ENCODE results near the gene LMNTD1.
A peak's percentile ranks its signal among the peaks of the same experiment; 100 is the strongest.

Gene LMNTD1

GRCh38 chr12:25480145-25480544 lies 72.9 kb downstream of the LMNTD1 start:
- Mint-ChIP-seq H3K27ac (no peak overlapping the region), H3K4me1 (no peaks in the 10 kb centered on the region), H3K9me3 (no peaks in the 10 kb centered on the region), H3K36me3 (no peaks in the 10 kb centered on the region), H3K4me3 (no peak overlapping the region), H3K27me3 (peaks cover 3% of the 10 kb centered on the region)

GRCh38 chr12:25477217-25477616 lies 75.9 kb downstream of the LMNTD1 start:
- H3K4me3 Mint-ChIP-seq: no peak overlapping the region
- no peaks in the 10 kb centered on the region for H3K4me1 Mint-ChIP-seq
- no peaks in the 10 kb centered on the region for H3K9me3 Mint-ChIP-seq
- H3K27ac Mint-ChIP-seq: no peak overlapping the region
- H3K36me3 Mint-ChIP-seq: no peaks in the 10 kb centered on the region
- peaks cover 3% of the 10 kb centered on the region for H3K27me3 Mint-ChIP-seq

GRCh38 chr12:25472453-25472852 lies 80.6 kb downstream of the LMNTD1 start:
- Mint-ChIP-seq H3K36me3 (no peaks in the 10 kb centered on the region), H3K27me3 (no peaks in the 10 kb centered on the region), H3K27ac (no peak overlapping the region), H3K4me3 (no peak overlapping the region), H3K4me1 (no peaks in the 10 kb centered on the region), H3K9me3 (no peaks in the 10 kb centered on the region)

DNA sequence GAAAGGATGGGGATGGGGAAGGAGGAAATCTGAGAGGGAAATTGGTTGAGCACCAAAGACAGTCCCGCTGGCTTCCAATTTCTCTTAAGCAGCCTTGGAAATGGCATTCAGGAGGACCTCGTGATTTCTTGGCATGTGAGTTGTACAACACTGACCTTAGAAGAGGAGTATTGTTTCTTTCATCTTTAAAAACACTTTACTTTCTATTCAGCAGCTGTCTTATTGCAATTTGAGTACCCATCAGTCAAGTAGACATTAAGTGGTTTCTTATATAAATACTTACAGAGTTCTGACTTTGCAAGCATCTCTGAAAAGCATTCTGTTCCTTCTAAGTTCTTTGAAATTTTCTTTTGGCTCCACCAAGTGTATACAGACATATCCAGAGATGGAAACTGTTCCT lies 83.2 kb downstream of the LMNTD1 start:
- Mint-ChIP-seq H3K27me3 (no peaks in the 10 kb centered on the region), H3K36me3 (no peaks in the 10 kb centered on the region), H3K4me1 (no peaks in the 10 kb centered on the region), H3K27ac (no peak overlapping the region), H3K9me3 (no peaks in the 10 kb centered on the region), H3K4me3 (no peak overlapping the region)

GRCh38 chr12:25469368-25469767 lies 83.7 kb downstream of the LMNTD1 start:
- H3K36me3 Mint-ChIP-seq: no peaks in the 10 kb centered on the region
- no peaks in the 10 kb centered on the region for H3K9me3 Mint-ChIP-seq
- H3K27ac Mint-ChIP-seq: no peak overlapping the region
- no peaks in the 10 kb centered on the region for H3K27me3 Mint-ChIP-seq
- H3K4me1 Mint-ChIP-seq: no peaks in the 10 kb centered on the region
- H3K4me3 Mint-ChIP-seq: no peak overlapping the region

DNA sequence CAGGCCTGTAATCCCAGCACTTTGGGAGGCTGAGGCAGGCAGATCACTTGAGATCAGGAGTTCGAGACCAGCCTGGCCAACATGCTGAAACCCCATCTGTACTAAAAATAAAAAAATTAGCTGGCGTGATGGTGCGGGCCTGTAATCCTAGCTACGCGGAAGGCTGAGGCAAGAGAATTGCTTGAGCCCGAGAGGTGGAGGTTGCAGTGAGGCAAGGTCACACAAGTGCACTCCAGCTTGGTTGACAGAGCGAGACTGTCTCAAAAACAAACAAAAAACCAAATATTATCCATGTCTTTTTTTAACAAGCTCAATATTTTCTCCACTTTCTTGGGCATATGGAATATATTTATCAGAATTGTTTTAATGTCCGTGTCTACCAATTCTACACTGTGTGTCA lies 89.6 kb downstream of the LMNTD1 start:
- Mint-ChIP-seq H3K27ac (no peak overlapping the region), H3K9me3 (no peaks in the 10 kb centered on the region), H3K4me3 (no peak overlapping the region), H3K4me1 (no peaks in the 10 kb centered on the region), H3K27me3 (no peaks in the 10 kb centered on the region), H3K36me3 (no peaks in the 10 kb centered on the region)

DNA sequence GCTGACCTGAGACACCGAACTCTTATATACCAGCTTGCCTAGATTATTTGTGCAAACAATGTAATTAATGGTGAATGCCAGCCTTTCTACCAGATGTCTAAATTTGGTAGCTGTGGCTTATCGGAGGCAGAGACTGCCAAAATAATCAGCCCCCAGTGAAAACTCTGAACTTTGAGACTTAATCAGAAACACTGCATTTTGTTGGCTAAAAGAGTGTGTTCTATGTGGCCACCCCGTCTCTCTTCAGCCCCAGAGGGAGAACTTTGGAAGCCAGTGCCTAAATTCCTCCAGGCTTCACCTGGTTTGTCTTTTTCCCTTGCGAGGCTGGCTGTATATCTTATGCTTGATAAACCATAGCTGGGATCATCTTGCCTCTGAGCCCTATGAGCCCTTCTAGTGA lies 90.1 kb downstream of the LMNTD1 start:
- Mint-ChIP-seq H3K27ac (no peak overlapping the region), H3K4me3 (no peak overlapping the region), H3K9me3 (no peaks in the 10 kb centered on the region), H3K4me1 (no peaks in the 10 kb centered on the region), H3K27me3 (no peaks in the 10 kb centered on the region), H3K36me3 (no peaks in the 10 kb centered on the region)

DNA sequence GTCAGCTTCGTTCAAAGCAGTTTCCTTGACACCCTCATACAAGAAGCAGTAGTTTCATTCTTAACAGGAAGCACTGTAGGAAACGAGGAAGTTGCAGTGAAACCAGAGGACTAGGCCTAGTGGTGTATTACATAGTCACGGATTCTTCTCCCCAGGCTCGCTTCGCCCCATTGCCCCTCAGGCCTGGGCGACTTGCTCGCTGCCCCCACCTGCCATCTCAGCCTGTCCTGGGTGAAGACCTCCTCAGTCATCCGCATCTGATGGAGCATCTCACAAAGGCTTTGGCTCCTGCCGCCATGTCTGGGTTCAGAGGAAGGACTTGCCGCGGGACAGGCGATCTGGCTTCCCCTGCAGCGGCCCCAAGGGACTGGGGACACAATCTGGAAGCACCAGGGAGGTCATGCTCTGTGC lies 93.5 kb downstream of the LMNTD1 start:
- H3K4me3 Mint-ChIP-seq: no peak overlapping the region
- H3K9me3 Mint-ChIP-seq: no peaks in the 10 kb centered on the region
- no peaks in the 10 kb centered on the region for H3K36me3 Mint-ChIP-seq
- H3K4me1 Mint-ChIP-seq: no peaks in the 10 kb centered on the region
- H3K27me3 Mint-ChIP-seq: no peaks in the 10 kb centered on the region
- H3K27ac Mint-ChIP-seq: no peak overlapping the region

- no peak overlapping the region for H3K4me3 Mint-ChIP-seq
- H3K27ac Mint-ChIP-seq: no peak overlapping the region
- H3K9me3 Mint-ChIP-seq: no peaks in the 10 kb centered on the region
- peaks cover 2% of the 10 kb centered on the region for H3K27me3 Mint-ChIP-seq
- no peaks in the 10 kb centered on the region for H3K4me1 Mint-ChIP-seq
- no peaks in the 10 kb centered on the region for H3K36me3 Mint-ChIP-seq
Observed at GRCh38 chr12:25458047-25458552, 95.0 kb downstream of the LMNTD1 start.

- Mint-ChIP-seq H3K27ac (no peak overlapping the region), H3K4me3 (no peak overlapping the region), H3K4me1 (no peaks in the 10 kb centered on the region), H3K9me3 (no peaks in the 10 kb centered on the region), H3K36me3 (no peaks in the 10 kb centered on the region), H3K27me3 (peaks cover 2% of the 10 kb centered on the region)
Observed at GRCh38 chr12:25456474-25456873, 96.6 kb downstream of the LMNTD1 start.

DNA sequence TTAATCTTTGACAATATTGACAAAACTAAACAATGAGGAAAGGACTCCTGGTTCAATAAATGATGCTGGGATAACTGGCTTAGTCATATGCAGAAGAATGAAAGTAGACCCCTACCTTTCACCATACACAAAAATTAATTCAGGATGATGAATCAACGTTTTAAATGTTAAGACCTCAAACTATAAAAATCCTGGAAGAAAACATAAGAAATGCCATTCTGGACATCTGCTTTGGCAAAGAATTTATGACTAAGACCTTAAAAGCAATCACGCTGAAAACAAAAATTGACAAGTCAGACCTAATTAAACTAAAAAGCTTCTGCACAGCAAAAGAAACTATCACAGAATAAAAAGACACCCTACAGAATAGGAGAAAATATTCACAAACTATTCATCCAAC lies 97.4 kb downstream of the LMNTD1 start:
- Mint-ChIP-seq H3K9me3 (no peaks in the 10 kb centered on the region), H3K27me3 (peaks cover 2% of the 10 kb centered on the region), H3K27ac (no peak overlapping the region), H3K4me1 (no peaks in the 10 kb centered on the region), H3K36me3 (no peaks in the 10 kb centered on the region), H3K4me3 (no peak overlapping the region)

GRCh38 chr12:25449007-25449406 lies 104.1 kb downstream of the LMNTD1 start:
- Mint-ChIP-seq H3K36me3 (no peaks in the 10 kb centered on the region), H3K27me3 (peaks cover 2% of the 10 kb centered on the region), H3K4me3 (no peak overlapping the region), H3K27ac (no peak overlapping the region), H3K9me3 (no peaks in the 10 kb centered on the region), H3K4me1 (no peaks in the 10 kb centered on the region)

- no peaks in the 10 kb centered on the region for H3K36me3 Mint-ChIP-seq
- H3K27ac Mint-ChIP-seq: no peak overlapping the region
- H3K9me3 Mint-ChIP-seq: no peaks in the 10 kb centered on the region
- H3K27me3 Mint-ChIP-seq: no peaks in the 10 kb centered on the region
- H3K4me3 Mint-ChIP-seq: no peak overlapping the region
- no peaks in the 10 kb centered on the region for H3K4me1 Mint-ChIP-seq
Observed at GRCh38 chr12:25447046-25447445, 106.0 kb downstream of the LMNTD1 start.

GRCh38 chr12:25438638-25439037 lies 114.4 kb downstream of the LMNTD1 start:
- H3K9me3 Mint-ChIP-seq: no peaks in the 10 kb centered on the region
- H3K4me3 Mint-ChIP-seq: no peak overlapping the region
- peaks cover 5% of the 10 kb centered on the region for H3K4me1 Mint-ChIP-seq
- no peaks in the 10 kb centered on the region for H3K36me3 Mint-ChIP-seq
- no peak overlapping the region for H3K27ac Mint-ChIP-seq
- no peaks in the 10 kb centered on the region for H3K27me3 Mint-ChIP-seq

- H3K4me1 Mint-ChIP-seq: peaks cover 5% of the 10 kb centered on the region
- H3K27ac Mint-ChIP-seq: no peak overlapping the region
- no peaks in the 10 kb centered on the region for H3K9me3 Mint-ChIP-seq
- no peaks in the 10 kb centered on the region for H3K36me3 Mint-ChIP-seq
- no peaks in the 10 kb centered on the region for H3K27me3 Mint-ChIP-seq
- H3K4me3 Mint-ChIP-seq: peak overlapping the region; percentile 57
Observed at GRCh38 chr12:25436206-25437030, 116.7 kb downstream of the LMNTD1 start.

DNA sequence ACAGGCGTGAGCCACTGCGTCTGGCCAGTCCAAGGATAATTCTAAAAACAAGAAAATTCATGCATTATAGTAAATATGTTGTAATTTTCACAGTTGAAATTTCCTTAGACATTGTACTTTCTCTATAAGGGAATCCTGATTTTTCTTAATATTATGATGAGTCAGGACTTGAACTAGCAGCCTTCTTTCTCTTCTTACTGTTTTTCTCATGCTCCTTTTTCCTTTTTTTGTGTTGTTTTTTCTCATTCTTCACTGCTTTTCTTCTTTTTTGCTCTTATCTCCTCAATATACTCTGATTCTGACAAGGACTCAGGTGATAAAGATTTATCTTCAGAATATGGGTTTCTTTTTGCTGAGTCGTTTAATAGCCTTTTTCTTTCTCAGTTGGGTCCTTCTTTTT lies 117.7 kb downstream of the LMNTD1 start:
- Mint-ChIP-seq H3K9me3 (no peaks in the 10 kb centered on the region), H3K36me3 (no peaks in the 10 kb centered on the region), H3K27ac (no peak overlapping the region), H3K4me3 (no peak overlapping the region), H3K4me1 (peaks cover 5% of the 10 kb centered on the region), H3K27me3 (no peaks in the 10 kb centered on the region)

DNA sequence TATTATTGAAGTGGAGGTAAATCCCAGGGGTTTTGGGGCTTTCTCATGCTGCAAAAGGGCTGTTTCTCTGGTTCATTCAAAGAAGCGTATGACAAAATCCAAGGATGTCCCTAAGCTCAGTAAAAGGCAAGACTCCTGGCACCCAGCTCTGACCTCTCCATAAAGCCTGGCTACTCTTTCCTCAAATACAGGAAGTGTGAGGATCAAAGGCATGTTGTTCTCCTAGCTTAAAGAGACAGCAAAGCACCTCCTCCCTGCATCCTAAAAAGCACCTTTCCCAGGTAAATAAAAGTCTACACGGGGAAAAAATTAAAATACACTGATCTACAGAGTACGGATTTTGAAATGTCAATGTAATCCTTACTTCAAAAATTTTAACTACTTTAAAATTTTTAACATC lies 118.6 kb downstream of the LMNTD1 start:
- Mint-ChIP-seq H3K9me3 (no peaks in the 10 kb centered on the region), H3K4me1 (peaks cover 5% of the 10 kb centered on the region), H3K27ac (no peak overlapping the region), H3K27me3 (no peaks in the 10 kb centered on the region), H3K4me3 (no peak overlapping the region), H3K36me3 (no peaks in the 10 kb centered on the region)

Measured in activated naive CD4-positive, alpha-beta T cell treated with anti-CD3 and anti-CD28 coated beads, Interleukin-2, amount 50 U/mL, for 24 hours (primary cell).